Measurements from ENCODE around the gene EML2. TPM values are rescaled to one million over a fixed set of nuclear protein-coding genes. Genes with fewer than 3 reads are reported as not detected.

EML2 gene
- total and polyA plus RNA-seq, 10 of the 15 experiments (the other 5 are each of a cell fraction or from before 2014, with no cell fraction given) = 1.6 to 64.0 (median 27.5) TPM

DNA sequence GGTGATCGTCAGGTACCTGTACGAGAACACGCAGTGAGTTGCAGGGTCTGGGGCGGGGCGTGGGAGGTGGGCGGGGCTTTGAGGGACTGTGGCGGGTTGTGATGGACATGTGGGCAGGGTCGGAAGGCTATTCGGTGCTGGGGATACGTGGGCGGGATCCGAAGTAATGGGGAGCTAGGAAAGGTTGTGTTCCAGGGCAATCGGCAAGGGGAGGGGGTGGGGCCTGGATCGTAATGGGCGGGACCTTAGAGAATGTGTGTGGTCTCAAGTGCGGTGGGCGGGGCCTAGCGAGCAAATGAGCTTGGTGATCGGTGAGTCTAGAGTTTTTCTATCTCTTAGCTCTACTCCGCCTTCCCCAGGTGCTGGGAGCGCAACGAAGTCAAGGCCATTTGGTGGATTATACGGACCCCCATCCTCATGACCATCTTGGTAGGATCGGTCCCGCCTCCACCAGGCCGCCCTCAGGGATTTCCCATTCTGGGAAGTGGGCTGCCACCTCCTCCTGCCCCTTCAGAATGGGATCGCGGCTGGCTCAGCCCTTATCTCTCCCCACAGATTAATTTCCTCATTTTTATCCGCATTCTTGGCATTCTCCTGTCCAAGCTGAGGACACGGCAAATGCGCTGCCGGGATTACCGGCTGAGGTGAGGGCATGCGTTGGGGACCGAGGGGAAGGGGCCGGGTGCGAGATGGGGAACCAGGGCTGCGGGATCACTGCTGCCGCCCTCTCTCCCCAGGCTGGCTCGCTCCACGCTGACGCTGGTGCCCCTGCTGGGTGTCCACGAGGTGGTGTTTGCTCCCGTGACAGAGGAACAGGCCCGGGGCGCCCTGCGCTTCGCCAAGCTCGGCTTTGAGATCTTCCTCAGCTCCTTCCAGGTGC is 38.4 kb upstream of the EML2 start:
- Histone ChIP-seq H2AFZ (ENCODE audit: control insufficient read depth, low read depth, low read length) (peak overlapping the region; percentile 48), H3K36me3 (ENCODE audit: control insufficient read depth in 2 of 2, insufficient read depth in 2 of 2, low read length in 1 of 2) (peaks cover 3 to 6% of the 10 kb centered on the region in 2 experiments; a peak in 3 of 4 replicates), H3K9me3 (replicated peaks; ENCODE audit: control insufficient read depth, insufficient read depth, low read length) (no peaks in the 10 kb centered on the region), H3K27ac (ENCODE audit: control insufficient read depth, insufficient read depth) (no peak overlapping the region), H3K27me3 (replicated peaks in 1 of 2; ENCODE audit: control insufficient read depth in 2 of 2, insufficient read depth in 2 of 2, low read length in 1 of 2) (no peaks in the 10 kb centered on the region), H4K20me1 (ENCODE audit: control insufficient read depth, insufficient read depth) (no peaks in the 10 kb centered on the region; the same call in 1 of the 2 replicates), H3K4me2 (ENCODE audit: control insufficient read depth, insufficient read depth) (peak overlapping the region; percentile 96), H3K4me1 (ENCODE audit: control insufficient read depth, insufficient read depth, low read length) (peaks cover 17% of the 10 kb centered on the region), H3K79me2 (ENCODE audit: control insufficient read depth, insufficient read depth, low read length) (no peaks in the 10 kb centered on the region), H3K9ac (ENCODE audit: control insufficient read depth, insufficient read depth, low read length) (no peak overlapping the region), H3K4me3 (peak overlapping the region; percentile 63; the same call in 1 of the 2 replicates)
- DNase-seq (ENCODE audit: low read depth, low spot score) (peak; percentile 81), FAIRE-seq (peak; percentile 47), ATAC-seq (peak; percentile 71)
- BruUV-seq (replicated peaks) = no TSS peak
- TF ChIP-seq HDGF (IDR thresholded peaks at IDR 0.05) (peak; percentile 79), EGR1 (IDR thresholded peaks at IDR 0.05; ENCODE audit: borderline replicate concordance in 1 of 2, low read depth in 2 of 2, low read length in 2 of 2) (peak in 1 of 2 experiments; percentile 87; a peak in 2 of 3 replicates), SUZ12 (IDR thresholded peaks at IDR 0.05; ENCODE audit: unreplicated experiment) (no peak), IRF4 (IDR thresholded peaks at IDR 0.05; ENCODE audit: low read depth, low read length) (no peak), YY1 (IDR thresholded peaks at IDR 0.05; ENCODE audit: low read depth, low read length) (no peak), NFYB (IDR thresholded peaks at IDR 0.05; ENCODE audit: insufficient read depth, low read depth, low read length) (0 out of 2 replicates have a peak, but pooled peaks have one; percentile 1), POU2F2 (IDR thresholded peaks at IDR 0.05; ENCODE audit: borderline replicate concordance, low read depth, low read length) (peak; percentile 14; the same call in 1 of the 3 replicates), POLR2A (IDR thresholded peaks at IDR 0.05; ENCODE audit: low read depth, low read length) (peak; percentile 5; the same call in 1 of the 2 replicates), FOXK2 (IDR thresholded peaks at IDR 0.05) (no peak), ZNF274 (IDR thresholded peaks at IDR 0.05; ENCODE audit: insufficient read depth, insufficient read length) (no peak), HDAC2 (IDR thresholded peaks at IDR 0.05) (no peak), RBBP5 (conservative IDR thresholded peaks at IDR 0.05) (no peak)
- TF ChIP-seq, protein P1, sequence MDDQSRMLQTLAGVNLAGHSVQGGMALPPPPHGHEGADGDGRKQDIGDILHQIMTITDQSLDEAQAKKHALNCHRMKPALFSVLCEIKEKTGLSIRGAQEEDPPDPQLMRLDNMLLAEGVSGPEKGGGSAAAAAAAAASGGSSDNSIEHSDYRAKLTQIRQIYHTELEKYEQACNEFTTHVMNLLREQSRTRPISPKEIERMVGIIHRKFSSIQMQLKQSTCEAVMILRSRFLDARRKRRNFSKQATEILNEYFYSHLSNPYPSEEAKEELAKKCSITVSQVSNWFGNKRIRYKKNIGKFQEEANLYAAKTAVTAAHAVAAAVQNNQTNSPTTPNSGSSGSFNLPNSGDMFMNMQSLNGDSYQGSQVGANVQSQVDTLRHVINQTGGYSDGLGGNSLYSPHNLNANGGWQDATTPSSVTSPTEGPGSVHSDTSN (IDR thresholded peaks at IDR 0.05; ENCODE audit: insufficient replicate concordance, low read depth, low read length) = peak; percentile 86
- TF ChIP-seq, protein P2, sequence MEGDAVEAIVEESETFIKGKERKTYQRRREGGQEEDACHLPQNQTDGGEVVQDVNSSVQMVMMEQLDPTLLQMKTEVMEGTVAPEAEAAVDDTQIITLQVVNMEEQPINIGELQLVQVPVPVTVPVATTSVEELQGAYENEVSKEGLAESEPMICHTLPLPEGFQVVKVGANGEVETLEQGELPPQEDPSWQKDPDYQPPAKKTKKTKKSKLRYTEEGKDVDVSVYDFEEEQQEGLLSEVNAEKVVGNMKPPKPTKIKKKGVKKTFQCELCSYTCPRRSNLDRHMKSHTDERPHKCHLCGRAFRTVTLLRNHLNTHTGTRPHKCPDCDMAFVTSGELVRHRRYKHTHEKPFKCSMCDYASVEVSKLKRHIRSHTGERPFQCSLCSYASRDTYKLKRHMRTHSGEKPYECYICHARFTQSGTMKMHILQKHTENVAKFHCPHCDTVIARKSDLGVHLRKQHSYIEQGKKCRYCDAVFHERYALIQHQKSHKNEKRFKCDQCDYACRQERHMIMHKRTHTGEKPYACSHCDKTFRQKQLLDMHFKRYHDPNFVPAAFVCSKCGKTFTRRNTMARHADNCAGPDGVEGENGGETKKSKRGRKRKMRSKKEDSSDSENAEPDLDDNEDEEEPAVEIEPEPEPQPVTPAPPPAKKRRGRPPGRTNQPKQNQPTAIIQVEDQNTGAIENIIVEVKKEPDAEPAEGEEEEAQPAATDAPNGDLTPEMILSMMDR (IDR thresholded peaks at IDR 0.05 in 2 of 3, conservative IDR thresholded peaks at IDR 0.05 in 1 of 3; ENCODE audit: control insufficient read depth in 2 of 3, extremely low read depth in 1 of 3, insufficient read depth in 1 of 3, low read depth in 3 of 3, low read length in 3 of 3) = peak in 2 of 3 experiments; percentile 4 to 17; a peak in 1 of 6 replicates
- TF ChIP-seq, protein P3, sequence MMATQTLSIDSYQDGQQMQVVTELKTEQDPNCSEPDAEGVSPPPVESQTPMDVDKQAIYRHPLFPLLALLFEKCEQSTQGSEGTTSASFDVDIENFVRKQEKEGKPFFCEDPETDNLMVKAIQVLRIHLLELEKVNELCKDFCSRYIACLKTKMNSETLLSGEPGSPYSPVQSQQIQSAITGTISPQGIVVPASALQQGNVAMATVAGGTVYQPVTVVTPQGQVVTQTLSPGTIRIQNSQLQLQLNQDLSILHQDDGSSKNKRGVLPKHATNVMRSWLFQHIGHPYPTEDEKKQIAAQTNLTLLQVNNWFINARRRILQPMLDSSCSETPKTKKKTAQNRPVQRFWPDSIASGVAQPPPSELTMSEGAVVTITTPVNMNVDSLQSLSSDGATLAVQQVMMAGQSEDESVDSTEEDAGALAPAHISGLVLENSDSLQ (IDR thresholded peaks at IDR 0.05) = peak; percentile 93
- in situ Hi-C loops (cut with MboI) (no loop called here), intact Hi-C loops (cut with micrococcal nuclease; ENCODE audit: unreplicated experiment) (no loop called here)
- ChIA-PET POLR2A (interaction anchor here (0.6 to 6.2 kb wide), 11 partner anchors 9 to 1064 kb away, joined by 3 to 54 read pairs (median 4); partner anchors contain the start of genes QPCTL, SIX5 and SNRPD2), SMC1A (ENCODE audit: uncharacterized antibody, unreplicated experiment) (interaction anchor here (0.6 to 2.8 kb wide), 6 partner anchors 9 to 1152 kb away, joined by 3 to 9 read pairs (median 4); partner anchors contain the start of gene QPCTL), CTCF (interaction anchor here (0.6 to 3.3 kb wide), 9 partner anchors 9 to 894 kb away, joined by 3 to 27 read pairs (median 3); partner anchors contain the start of genes GIPR, QPCTL and SNRPD2), RAD21 (ENCODE audit: unreplicated experiment) (interaction anchor here (0.8 to 2.1 kb wide), 4 partner anchors 9 to 110 kb away, joined by 3 to 9 read pairs (median 4); partner anchors contain the start of genes GIPR, QPCTL and SNRPD2)
- 9% methylated on average over 38 of the region's 49 CpGs for WGBS (ENCODE audit: insufficient coverage, insufficient replicate concordance, low lambda C conversion rate, missing lambda C conversion rate)

Measured in GM12878 (cell line).